ENCODE results near the gene YY1AP1.

DNA sequence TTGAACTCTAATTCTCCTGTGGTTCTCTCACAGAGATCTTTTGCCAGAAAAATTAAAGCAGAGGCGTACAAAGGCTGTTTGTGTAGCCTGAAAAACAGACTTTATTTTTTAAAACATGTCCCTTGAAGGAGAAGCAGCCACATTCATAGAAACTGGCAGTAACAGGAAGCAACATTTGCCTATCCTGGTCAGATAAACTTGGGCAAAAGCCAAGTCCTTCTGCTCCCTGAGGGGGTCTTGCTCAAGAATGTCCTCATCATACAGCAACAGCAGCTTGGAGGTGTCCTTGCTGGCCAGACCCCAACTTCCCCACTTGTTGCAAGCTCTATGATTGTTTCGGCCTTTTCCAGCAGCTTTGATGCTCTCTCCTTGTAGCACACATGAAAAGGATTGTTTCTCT, 42.3 kb downstream of the YY1AP1 start:
- TF ChIP-seq, protein P1, sequence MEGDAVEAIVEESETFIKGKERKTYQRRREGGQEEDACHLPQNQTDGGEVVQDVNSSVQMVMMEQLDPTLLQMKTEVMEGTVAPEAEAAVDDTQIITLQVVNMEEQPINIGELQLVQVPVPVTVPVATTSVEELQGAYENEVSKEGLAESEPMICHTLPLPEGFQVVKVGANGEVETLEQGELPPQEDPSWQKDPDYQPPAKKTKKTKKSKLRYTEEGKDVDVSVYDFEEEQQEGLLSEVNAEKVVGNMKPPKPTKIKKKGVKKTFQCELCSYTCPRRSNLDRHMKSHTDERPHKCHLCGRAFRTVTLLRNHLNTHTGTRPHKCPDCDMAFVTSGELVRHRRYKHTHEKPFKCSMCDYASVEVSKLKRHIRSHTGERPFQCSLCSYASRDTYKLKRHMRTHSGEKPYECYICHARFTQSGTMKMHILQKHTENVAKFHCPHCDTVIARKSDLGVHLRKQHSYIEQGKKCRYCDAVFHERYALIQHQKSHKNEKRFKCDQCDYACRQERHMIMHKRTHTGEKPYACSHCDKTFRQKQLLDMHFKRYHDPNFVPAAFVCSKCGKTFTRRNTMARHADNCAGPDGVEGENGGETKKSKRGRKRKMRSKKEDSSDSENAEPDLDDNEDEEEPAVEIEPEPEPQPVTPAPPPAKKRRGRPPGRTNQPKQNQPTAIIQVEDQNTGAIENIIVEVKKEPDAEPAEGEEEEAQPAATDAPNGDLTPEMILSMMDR (IDR thresholded peaks at IDR 0.05 in 2 of 3, conservative IDR thresholded peaks at IDR 0.05 in 1 of 3; ENCODE audit: borderline replicate concordance in 1 of 3, insufficient read depth in 1 of 3, low read depth in 2 of 3, low read length in 2 of 3) = no peak
- TF ChIP-seq, protein P2, sequence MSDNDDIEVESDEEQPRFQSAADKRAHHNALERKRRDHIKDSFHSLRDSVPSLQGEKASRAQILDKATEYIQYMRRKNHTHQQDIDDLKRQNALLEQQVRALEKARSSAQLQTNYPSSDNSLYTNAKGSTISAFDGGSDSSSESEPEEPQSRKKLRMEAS (IDR thresholded peaks at IDR 0.05) = no peak
- TF ChIP-seq SRF (IDR thresholded peaks at IDR 0.05; ENCODE audit: low read depth) = no peak
- TF ChIP-seq SP1 (IDR thresholded peaks at IDR 0.05; ENCODE audit: low read depth) = no peak
- no peak for TF ChIP-seq EZH2 (IDR thresholded peaks at IDR 0.05)
- no peak for TF ChIP-seq POLR2AphosphoS5 (IDR thresholded peaks at IDR 0.05; ENCODE audit: low read depth, low read length)
- no peak for TF ChIP-seq RAD21 (IDR thresholded peaks at IDR 0.05; ENCODE audit: low read depth)
- no peak for TF ChIP-seq YY1 (IDR thresholded peaks at IDR 0.05; ENCODE audit: extremely low read depth, insufficient replicate concordance, low read depth, low read length)
- no peak for TF ChIP-seq JUND (IDR thresholded peaks at IDR 0.05)
- TF ChIP-seq POLR2A (IDR thresholded peaks at IDR 0.05; ENCODE audit: borderline replicate concordance, extremely low read depth, insufficient read depth, insufficient read length) = no peak
